ENCODE measurements around the gene NFIB.

- no peak for TF ChIP-seq EZH2phosphoT487 (IDR thresholded peaks at IDR 0.05; ENCODE audit: borderline replicate concordance, low read length)
- TF ChIP-seq CTCF (conservative IDR thresholded peaks at IDR 0.05; ENCODE audit: low read depth, low read length), result no peak
These were observed 47.1 kb upstream of the NFIB start for GRCh38 chr9:14361074-14361473.

Data from PC-3 (cell line).